GM18499 (cell line): ENCODE measurements around the gene KIAA0586.
"Not testable (repeated sequence)": the region's sequence is repeated elsewhere in the genome, so short reads cannot be mapped to it uniquely, and the experiment has no call there.

Source experiments
- ATAC-seq: cut with Tn5 transposase; IDR thresholded peaks from one replicate; pipeline ENCODE4 v1.9.1; 2021; ENCODE audit warnings: moderate number of reproducible peaks; ENCODE audit not compliant: insufficient read depth, unreplicated experiment

The KIAA0586 gene

GRCh38 chr14:58587271-58587670 lies 159.8 kb downstream of the KIAA0586 start:
- ATAC-seq = no peak

DNA sequence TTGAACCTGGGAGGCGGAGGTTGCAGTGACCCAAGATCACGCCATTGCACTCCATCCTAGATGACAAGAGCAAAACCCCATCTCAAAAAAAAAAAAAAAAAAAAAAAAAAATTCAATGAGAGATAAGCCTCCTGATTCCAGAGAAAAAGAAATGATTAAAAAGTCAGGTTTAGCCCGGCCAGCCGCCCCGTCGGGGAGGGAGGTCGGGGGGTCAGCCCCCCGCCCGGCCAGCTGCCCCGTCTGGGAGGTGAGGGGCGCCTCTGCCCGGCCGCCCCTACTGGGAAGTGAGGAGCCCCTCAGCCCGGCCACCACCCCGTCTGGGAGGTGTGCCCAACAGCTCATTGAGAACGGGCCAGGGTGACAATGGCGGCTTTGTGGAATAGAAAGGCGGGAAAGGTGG lies 160.8 kb downstream of the KIAA0586 start:
- not testable (repeated sequence) for ATAC-seq

DNA sequence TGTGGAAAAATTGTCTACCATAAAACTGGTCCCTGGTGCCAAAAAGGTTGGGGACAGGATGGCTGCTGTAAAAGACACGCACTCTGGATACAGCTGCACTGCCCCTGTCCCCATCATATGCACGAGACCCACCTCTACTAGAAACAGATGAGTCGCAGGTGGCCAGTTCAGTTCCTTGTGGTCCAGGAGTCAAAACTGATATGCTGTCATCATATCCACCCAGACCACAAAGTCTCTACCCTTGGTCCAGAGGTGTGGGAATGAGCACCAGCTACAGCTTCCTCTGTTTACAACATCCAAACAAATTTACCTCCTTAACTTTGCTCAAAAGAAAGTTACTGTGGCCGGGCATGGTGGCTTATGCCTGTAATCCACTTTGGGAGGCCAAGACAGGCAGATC lies 166.5 kb downstream of the KIAA0586 start:
- no peak for ATAC-seq

DNA sequence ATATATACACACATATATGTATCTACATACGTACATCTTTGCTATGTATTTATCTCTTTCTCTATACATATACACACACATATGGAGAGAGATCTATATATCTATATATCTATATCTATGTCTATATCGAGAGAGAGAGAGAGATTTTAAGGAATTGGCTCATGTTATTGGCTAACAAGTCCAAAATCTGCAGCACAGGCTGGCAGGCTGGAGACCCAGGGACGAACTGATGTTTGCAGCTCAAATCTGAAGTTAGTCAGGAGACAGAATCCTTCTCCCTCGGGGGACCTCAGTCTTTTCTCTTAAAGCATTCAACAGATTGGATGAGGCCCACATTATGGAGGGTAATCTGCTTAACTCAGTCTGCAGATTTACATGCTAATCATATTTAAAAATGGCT lies 169.5 kb downstream of the KIAA0586 start:
- no peak for ATAC-seq

- no peak for ATAC-seq
Observed at GRCh38 chr14:58598028-58598803, 170.7 kb downstream of the KIAA0586 start.

- no peak for ATAC-seq
Observed at GRCh38 chr14:58598804-58599525, 171.4 kb downstream of the KIAA0586 start.

GRCh38 chr14:58599707-58600106 lies 172.2 kb downstream of the KIAA0586 start:
- ATAC-seq = no peak
